Smooth muscle cell (in vitro differentiated cells): ENCODE measurements around the gene SEC14L1. TPM values are rescaled to one million over a fixed set of nuclear protein-coding genes. Genes with fewer than 3 reads are reported as not detected.

Experiments
- DNase-seq: peaks from one replicate; lab custom pipeline; 2025; ENCODE audit not compliant: unreplicated experiment; lab: John Stamatoyannopoulos, UW
- H2AFZ ChIP-seq: fragments of 200-600 bp; sonication (generic); 2 replicates; pipeline ENCODE4 v1.6.0; 2016; ENCODE audit warnings: antibody characterized with exemption, low read depth, mild to moderate bottlenecking
- H3F3A ChIP-seq: fragments of 200-600 bp; sonication (generic); 2 replicates; pipeline ENCODE4 v1.6.0; 2017; ENCODE audit warnings: antibody characterized with exemption, low read depth
- H3K27ac ChIP-seq: fragments of 200-600 bp; sonication (generic); 2 replicates; pipeline ENCODE4 v1.5.1; 2016; ENCODE audit warnings: low read depth, mild to moderate bottlenecking
- H3K27me3 ChIP-seq: fragments of 200-600 bp; sonication (generic); 2 replicates; pipeline ENCODE4 v1.6.1; 2016; ENCODE audit warnings: low read depth, mild to moderate bottlenecking
- H3K36me3 ChIP-seq: fragments of 200-600 bp; sonication (generic); 2 replicates; pipeline ENCODE4 v1.5.1; 2016; ENCODE audit warnings: low read depth
- H3K4me1 ChIP-seq: fragments of 200-600 bp; sonication (generic); 2 replicates; pipeline ENCODE4 v1.5.1; 2016; ENCODE audit warnings: low read depth
- H3K4me2 ChIP-seq: fragments of 200-600 bp; sonication (generic); 2 replicates; pipeline ENCODE4 v1.6.0; 2016; ENCODE audit warnings: mild to moderate bottlenecking
- H3K4me3 ChIP-seq: fragments of 200-600 bp; sonication (generic); 2 replicates; pipeline ENCODE4 v1.5.1; 2016; ENCODE audit warnings: mild to moderate bottlenecking
- H3K79me2 ChIP-seq: fragments of 200-600 bp; sonication (generic); 2 replicates; pipeline ENCODE4 v1.6.0; 2016; ENCODE audit warnings: low read depth, mild to moderate bottlenecking
- H3K9ac ChIP-seq: fragments of 200-600 bp; sonication (generic); 2 replicates; pipeline ENCODE4 v1.6.0; 2016; ENCODE audit warnings: low read depth
- H3K9me3 ChIP-seq: fragments of 200-600 bp; sonication (generic); replicated peaks from 2 replicates; pipeline ENCODE4 v1.5.1; 2016; ENCODE audit warnings: low read depth
- H4K20me1 ChIP-seq: fragments of 200-600 bp; sonication (generic); 2 replicates; pipeline ENCODE4 v1.6.0; 2016; ENCODE audit warnings: low read depth
- CTCF ChIP-seq: fragments of 200-600 bp; sonication (generic); IDR thresholded peaks from 2 replicates; pipeline ENCODE4 v1.5.1; 2017; ENCODE audit warnings: borderline replicate concordance, mild to moderate bottlenecking, antibody characterized with exemption; ENCODE audit not compliant: insufficient read depth, poor library complexity, severe bottlenecking
- WGBS: methylation state at CpG from one replicate; pipeline ENCODE4 v1.1.7; 2016; ENCODE audit warnings: low lambda C conversion rate; 5-methylcytosine and 5-hydroxymethylcytosine counted together
- polyA plus RNA-seq: library from polyadenylated mRNA; unstranded; fragments of >200 nt; fragmentation: Nextera tagmentation; extraction: Ambion mirVana; gene quantifications from 2 replicates; pipeline ENCODE4 v1.2.1, GENCODE V29; 2016
- small RNA-seq: library from RNA; depleted of rRNA; stranded (forward); fragments of <200 nt; gene quantifications from one replicate; pipeline ENCODE3, GENCODE V24; 2014
- total RNA-seq: library from RNA; depleted of rRNA; stranded (reverse); fragments of >200 nt; gene quantifications from 2 replicates; pipeline ENCODE4 v1.2.3, GENCODE V29; 2014

The SEC14L1 gene
- total and polyA plus RNA-seq, 2 experiments from 2014 or later, result 25.1 to 25.8 TPM

DNA sequence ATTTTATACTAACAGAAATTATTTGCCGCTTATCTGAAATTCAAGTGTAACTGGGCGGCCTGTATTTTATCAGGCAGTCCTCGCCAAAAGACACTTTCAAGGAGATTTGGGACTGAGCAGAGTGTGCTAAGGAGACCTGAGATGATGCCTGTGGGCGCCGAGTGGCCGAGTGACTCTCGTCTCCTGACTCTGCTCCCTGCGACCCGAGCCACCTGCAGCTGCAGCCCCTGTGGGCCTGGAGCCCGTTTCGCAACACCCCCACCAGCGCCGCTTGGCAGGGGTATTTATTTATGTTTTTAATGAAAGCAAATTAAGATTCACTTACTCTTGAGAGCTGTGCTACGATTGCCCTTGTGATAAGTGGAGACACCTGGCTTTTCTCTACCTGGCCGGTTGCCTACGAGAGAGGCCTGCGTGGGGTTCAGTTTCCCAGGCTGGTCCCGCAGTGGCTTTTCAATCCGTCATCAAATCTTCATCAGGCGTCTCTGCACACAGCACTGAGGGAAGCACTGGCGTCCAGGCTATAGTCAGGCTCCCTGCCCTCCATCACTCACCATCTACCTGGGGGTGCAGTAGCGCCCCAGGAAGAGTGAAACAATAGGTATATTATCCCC lies 124.0 kb downstream of the SEC14L1 start:
- Histone ChIP-seq H3K27me3 (no peaks in the 10 kb centered on the region), H3K27ac (no peak overlapping the region), H3K9me3 (no peaks in the 10 kb centered on the region), H3K4me1 (no peaks in the 10 kb centered on the region), H3K4me3 (no peak overlapping the region), H3K9ac (no peak overlapping the region), H3K4me2 (no peak overlapping the region), H3K79me2 (no peaks in the 10 kb centered on the region), H2AFZ (no peak overlapping the region), H3F3A (no peaks in the 10 kb centered on the region), H4K20me1 (no peaks in the 10 kb centered on the region), H3K36me3 (no peaks in the 10 kb centered on the region)
- no peak for TF ChIP-seq CTCF
- WGBS, result 72% methylated on average over 22 of the region's 22 CpGs
- DNase-seq, result no peak

- no peaks in the 10 kb centered on the region for H3F3A ChIP-seq
- no peak overlapping the region for H2AFZ ChIP-seq
- H3K9ac ChIP-seq, result no peak overlapping the region
- no peak overlapping the region for H3K27ac ChIP-seq
- DNase-seq, result no peak
- no peak for TF ChIP-seq CTCF
- H3K4me3 ChIP-seq, result no peak overlapping the region
- no peaks in the 10 kb centered on the region for H3K79me2 ChIP-seq
- H3K27me3 ChIP-seq, result no peaks in the 10 kb centered on the region
- H3K4me2 ChIP-seq, result no peak overlapping the region
- no peaks in the 10 kb centered on the region for H3K9me3 ChIP-seq
- 94% methylated on average over 4 of the region's 4 CpGs for WGBS
- no peaks in the 10 kb centered on the region for H3K36me3 ChIP-seq
- no peaks in the 10 kb centered on the region for H3K4me1 ChIP-seq
- H4K20me1 ChIP-seq, result no peaks in the 10 kb centered on the region
Measured at GRCh38 chr17:77266213-77266612, 125.4 kb downstream of the SEC14L1 start.

Small RNAs within 50 kb of the gene (small RNA-seq; reads per million reads assigned to genes)
- not detected for gene RNU4-47P
